Choroid plexus epithelial cell (primary cell): Measurements from ENCODE around the gene ATP1B4.
"Not testable (repeated sequence)": the region's sequence is repeated elsewhere in the genome, so short reads cannot be mapped to it uniquely, and the experiment has no call there.

ENCODE experiments used
- DNase-seq: peaks from one replicate; pipeline ENCODE4 v3.0.0-alpha.2; 2010; ENCODE audit warnings: low read depth
- H3K4me3 ChIP-seq: 2 replicates; pipeline ENCODE4 v1.5.1; 2011; ENCODE audit warnings: low read depth, mild to moderate bottlenecking, control low read depth, low read length, moderate library complexity
- TF ChIP-seq, protein P1 (sequence below): conservative IDR thresholded peaks from 2 replicates; pipeline ENCODE4 v1.5.1; 2011; ENCODE audit warnings: low read depth, mild to moderate bottlenecking, control low read depth, inconsistent platforms, low read length, moderate library complexity

The ATP1B4 gene

DNA sequence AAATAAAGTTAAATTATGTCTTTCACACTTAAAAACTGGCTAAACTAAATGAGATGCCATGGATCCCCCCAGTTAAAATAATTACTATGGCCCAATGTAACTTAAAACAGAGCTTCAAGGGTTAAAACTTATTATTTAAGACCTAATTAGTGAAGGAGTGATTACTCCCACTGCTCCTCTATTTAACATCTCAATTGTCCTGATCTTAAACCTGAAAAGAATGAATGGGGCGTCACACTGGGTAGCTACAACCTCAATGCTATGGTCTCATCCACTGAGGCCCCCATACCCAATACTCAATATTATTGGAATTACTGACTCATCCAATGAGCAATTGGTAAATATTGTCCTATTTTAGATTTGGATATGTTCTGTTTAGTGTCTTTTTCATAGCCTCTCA lies 29.5 kb upstream of the ATP1B4 start:
- TF ChIP-seq, protein P1, sequence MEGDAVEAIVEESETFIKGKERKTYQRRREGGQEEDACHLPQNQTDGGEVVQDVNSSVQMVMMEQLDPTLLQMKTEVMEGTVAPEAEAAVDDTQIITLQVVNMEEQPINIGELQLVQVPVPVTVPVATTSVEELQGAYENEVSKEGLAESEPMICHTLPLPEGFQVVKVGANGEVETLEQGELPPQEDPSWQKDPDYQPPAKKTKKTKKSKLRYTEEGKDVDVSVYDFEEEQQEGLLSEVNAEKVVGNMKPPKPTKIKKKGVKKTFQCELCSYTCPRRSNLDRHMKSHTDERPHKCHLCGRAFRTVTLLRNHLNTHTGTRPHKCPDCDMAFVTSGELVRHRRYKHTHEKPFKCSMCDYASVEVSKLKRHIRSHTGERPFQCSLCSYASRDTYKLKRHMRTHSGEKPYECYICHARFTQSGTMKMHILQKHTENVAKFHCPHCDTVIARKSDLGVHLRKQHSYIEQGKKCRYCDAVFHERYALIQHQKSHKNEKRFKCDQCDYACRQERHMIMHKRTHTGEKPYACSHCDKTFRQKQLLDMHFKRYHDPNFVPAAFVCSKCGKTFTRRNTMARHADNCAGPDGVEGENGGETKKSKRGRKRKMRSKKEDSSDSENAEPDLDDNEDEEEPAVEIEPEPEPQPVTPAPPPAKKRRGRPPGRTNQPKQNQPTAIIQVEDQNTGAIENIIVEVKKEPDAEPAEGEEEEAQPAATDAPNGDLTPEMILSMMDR: no peak
- DNase-seq: no peak
- no peak overlapping the region for H3K4me3 ChIP-seq

DNA sequence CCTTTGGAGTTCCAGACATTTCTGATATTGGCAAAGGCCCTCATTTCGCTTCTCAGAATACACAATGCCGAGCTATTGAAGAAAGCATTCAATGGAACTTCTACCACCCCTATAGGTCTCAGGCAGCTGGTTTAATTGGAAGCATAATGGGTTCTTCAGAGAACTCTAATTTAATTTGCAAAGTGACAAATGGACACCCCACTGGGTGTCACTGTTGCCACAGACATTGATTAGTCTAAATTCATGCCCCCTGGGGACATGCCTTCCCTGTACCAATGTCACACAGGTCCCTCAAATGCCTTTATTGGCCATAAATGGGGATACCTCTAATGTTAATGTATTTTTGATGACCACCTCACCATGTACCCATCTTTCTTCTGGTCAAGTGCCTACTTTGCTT lies 27.7 kb upstream of the ATP1B4 start:
- TF ChIP-seq, protein P1: no peak
- no peak for DNase-seq
- H3K4me3 ChIP-seq: no peak overlapping the region

- no peak overlapping the region for H3K4me3 ChIP-seq
- TF ChIP-seq, protein P1: no peak
- no peak for DNase-seq
Observed at GRCh38 chrX:120334603-120335002, 27.3 kb upstream of the ATP1B4 start.

DNA sequence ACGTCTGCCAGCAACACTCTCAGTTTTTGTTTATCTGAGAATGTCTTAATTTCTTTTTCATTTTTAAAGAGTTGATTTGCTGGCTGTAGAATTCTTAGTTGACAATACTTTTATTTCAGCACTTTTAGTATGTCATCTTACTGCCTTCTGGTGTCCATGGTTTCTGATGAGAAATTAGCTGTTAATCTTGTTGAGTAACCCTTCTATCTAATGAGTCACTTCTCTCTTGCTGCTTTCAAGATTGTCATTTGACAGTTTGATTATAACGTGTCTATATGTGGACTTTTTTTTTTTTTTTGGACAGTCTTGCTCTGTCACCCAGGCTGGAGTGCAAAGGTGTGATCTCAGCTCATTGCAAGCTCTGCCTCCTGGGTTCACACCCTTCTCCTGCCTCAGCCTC lies 26.6 kb upstream of the ATP1B4 start:
- no peak overlapping the region for H3K4me3 ChIP-seq
- TF ChIP-seq, protein P1: no peak
- no peak for DNase-seq

GRCh38 chrX:120336899-120337298 lies 25.0 kb upstream of the ATP1B4 start:
- no peak for DNase-seq
- TF ChIP-seq, protein P1: no peak
- no peak overlapping the region for H3K4me3 ChIP-seq

DNA sequence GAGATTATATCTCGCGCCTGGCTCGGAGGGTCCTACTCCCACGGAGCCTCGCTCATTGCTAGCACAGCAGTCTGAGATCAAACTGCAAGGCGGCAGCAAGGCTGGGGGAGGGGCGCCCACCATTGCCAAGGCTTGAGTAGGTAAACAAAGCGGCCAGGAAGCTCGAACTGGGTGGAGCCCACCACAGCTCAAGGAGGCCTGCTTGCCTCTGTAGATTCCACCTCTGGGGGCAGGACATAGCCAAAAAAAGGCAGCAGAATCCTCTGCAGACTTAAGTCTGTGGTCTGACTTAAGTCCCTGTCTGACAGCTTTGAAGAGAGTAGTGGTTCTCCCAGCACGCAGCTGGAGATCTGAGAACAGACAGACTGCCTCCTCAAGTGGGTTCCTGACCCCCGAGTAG lies 17.3 kb upstream of the ATP1B4 start:
- not testable (repeated sequence) for H3K4me3 ChIP-seq, DNase-seq

DNA sequence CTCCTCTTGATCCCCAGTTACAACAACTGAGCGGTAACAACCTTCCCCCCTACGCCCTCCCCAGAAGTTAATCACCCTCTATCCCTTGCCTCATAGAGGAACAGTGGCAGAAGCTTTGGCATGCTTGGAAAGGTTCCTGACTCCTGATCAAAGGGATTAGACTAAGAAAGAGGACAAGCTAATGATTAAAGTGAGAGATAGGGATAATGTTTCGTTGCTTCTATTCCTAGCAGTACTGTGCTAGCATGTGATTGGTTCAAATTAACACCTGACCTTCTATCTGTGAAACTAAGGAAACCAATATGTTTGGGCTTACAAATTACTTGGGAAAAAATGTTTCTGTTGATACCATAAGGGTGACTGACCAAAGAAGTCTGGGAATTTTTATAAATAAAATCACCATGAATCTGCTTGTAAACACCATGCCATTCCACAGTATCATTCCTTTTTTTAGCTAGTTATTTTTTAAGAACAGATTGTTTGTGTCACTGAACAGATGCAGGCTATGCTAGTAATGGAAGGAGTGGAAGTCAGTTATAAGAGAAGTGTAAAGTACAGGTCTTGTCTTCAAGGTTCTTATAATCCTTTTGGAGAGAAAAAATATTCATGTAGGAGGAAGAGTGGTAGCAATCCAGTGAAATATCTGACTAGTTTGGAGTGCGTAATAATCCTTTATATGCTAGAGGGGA lies 11.3 kb upstream of the ATP1B4 start:
- DNase-seq: no peak
- TF ChIP-seq, protein P1: no peak
- H3K4me3 ChIP-seq: no peak overlapping the region
